HG03135 (cell line): ENCODE results near the gene RSPH3.
"Not testable (repeated sequence)": the region's sequence is repeated elsewhere in the genome, so short reads cannot be mapped to it uniquely, and the experiment has no call there.

ENCODE experiments used
- ATAC-seq: cut with Tn5 transposase; IDR thresholded peaks from one replicate; pipeline ENCODE4 v1.9.1; 2021; ENCODE audit warnings: mild to moderate bottlenecking, moderate library complexity; ENCODE audit not compliant: unreplicated experiment

RSPH3 gene

GRCh38 chr6:158978757-158979156 is 21.2 kb downstream of the RSPH3 start:
- no peak for ATAC-seq

- ATAC-seq = no peak
Measured at GRCh38 chr6:158977382-158977781, 22.6 kb downstream of the RSPH3 start.

DNA sequence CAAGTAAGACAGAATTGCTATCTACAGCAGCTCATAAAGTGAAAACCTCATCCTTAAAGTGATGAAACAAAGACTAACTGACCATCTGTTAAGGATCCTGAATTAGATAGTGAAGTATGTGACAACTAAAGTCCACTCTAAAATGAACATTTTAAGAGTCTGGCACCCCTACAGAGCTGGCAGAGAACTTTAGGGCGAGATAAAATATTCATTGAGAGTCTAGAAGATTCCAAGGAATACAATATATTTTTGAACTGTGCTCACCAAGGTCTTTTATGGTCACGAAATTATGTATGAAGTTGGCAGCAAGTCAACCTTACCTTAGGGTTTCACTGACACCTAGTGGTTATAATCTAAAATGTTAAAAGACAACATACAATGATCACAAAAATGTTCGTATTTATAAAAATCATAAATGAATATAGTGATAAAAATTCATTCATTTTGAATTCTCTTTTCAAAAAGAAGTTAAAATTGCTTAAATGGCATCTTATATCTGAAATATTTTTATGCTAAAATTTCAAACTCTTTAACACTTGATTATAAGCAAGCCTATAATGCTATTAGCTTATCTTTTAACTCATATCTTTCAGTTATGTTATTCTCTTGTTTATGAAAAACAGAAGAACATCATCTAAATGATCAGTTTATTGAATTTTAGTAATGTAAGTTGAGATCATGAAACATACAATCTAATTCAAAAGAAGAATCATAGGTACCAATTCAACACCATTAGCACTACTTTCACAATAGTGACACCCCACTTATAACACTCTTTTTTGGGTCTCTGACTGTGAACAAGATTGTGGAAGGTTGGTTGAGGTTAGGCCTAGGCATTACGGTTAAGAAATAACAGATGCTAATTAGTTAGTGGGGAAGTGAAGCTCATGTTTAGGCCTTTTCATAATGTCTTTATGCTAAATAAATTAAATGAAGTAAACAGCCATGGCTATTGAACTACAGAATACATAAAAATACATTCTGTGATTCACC is 27.5 kb downstream of the RSPH3 start:
- ATAC-seq = no peak

- no peak for ATAC-seq
Measured at GRCh38 chr6:158970640-158971275, 29.2 kb downstream of the RSPH3 start.

GRCh38 chr6:158969148-158969547 is 30.9 kb downstream of the RSPH3 start:
- ATAC-seq = no peak

DNA sequence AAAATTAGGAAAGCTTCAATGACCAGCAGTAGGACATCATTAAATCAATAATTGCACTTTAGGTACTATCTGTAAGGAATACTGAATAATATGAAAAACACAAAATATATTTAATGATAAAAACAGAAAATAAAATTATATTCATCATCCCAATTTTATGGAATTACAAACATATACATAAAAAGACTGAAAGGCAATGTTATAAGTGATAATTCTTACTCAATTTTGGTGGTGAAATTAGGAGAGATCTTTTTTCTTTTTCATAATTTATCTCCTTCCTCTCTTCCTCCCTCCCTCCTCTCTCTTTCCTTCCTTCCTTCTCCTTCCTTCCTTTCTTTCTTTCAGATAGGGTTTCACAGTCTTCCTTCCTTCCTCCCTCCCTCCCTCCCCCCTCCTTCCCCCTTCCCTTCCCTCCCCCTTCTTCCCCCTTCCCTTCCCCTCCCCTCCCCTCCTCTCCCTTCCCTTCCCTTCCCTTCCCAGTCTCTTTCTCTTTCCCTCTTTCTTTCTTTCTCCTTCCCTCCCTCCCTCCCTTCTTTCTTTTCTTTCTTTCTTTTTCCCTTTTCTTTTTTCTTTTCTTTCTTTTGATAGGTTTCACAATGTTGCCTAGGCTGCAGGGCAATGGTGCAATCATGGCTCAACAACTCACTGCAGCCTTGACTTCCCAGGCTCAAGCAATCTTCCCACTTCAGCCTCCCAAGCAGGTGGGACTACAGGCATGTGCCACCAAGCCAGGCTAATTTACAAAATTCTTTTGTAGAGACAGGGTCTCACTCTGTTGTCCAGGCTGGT is 36.8 kb downstream of the RSPH3 start:
- ATAC-seq = no peak

GRCh38 chr6:158962371-158962770 is 37.6 kb downstream of the RSPH3 start:
- no peak for ATAC-seq

DNA sequence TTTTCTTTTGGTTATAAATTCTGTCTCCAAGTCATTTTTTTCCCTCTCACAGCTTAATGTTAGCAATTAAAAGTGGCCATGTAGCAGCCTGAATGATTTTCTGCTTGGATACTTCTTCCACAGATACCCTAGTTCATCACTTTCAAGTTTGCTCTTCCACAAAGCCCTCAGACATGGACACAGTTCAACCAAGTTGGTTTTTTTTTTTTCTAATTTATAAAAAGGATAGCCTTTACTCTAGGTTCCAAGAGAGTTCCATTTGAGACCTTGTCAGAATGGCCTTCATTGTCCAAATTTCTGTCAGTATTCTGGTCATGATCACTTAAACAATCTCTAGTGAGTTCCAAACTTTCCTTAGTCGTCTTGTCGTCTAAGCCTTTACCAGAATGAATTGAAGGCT is 40.0 kb downstream of the RSPH3 start:
- no peak for ATAC-seq

DNA sequence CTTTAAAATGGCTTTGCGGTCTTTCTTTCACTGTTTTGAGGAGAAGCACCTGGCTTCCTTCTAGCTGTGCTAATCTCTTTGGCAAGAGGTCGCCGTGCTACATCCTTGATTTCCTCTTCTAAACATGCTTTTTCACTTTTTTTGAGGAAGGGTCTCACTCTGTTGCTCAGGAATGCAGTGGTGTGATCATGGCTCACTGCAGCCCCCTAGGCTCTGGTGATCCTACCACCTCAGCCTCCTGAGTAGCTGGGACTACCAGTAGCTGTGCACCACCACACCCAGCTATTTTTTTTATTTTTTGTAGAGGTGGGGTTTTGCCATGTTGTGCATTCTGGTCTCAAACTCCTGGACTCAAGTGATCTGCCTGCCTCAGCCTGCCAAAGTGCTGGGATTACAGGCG is 40.5 kb downstream of the RSPH3 start:
- no peak for ATAC-seq

- ATAC-seq = no peak
Measured at GRCh38 chr6:158958504-158959386, 41.3 kb downstream of the RSPH3 start.

GRCh38 chr6:158955255-158955654 is 44.7 kb downstream of the RSPH3 start:
- ATAC-seq = no peak

GRCh38 chr6:158954753-158955152 is 45.2 kb downstream of the RSPH3 start:
- no peak for ATAC-seq

DNA sequence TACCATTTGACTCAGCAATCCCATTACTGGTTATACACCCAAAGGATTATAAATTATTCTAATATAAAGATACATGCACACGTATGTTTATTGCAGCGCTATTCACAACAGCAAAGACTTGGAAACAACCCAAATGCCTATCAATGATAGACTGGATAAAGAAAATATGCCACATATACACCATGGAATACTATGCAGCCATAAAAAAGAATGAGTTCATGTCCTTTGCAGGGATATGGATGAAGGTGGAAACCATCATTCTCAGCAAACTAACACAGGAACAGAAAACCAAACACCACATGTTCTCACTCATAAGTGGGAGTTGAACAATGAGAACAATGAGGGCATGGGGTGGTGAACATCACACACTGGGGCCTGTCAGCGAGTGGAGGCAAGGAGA is 48.0 kb downstream of the RSPH3 start:
- ATAC-seq = not testable (repeated sequence)

- not testable (repeated sequence) for ATAC-seq
Measured at GRCh38 chr6:158951565-158951964, 48.4 kb downstream of the RSPH3 start.

DNA sequence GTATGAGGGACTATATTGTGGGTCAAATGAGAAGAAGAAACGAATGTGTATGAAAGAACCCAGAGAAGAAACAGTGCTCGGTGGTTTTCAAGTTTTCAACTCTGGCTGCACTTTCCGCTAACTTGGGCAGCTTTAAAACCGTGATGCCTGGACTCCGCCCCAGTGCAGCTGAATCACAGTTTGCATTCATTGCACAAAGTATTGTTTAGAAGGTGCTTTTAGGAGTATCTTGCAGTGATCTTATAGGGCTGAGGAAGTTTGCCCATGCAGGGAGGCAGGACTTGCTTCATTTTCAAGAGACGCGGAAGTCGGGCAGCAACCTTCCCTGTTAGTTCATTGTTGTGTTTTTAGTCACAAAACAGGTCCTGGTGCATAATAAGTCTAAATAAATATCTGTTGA is 52.7 kb downstream of the RSPH3 start:
- no peak for ATAC-seq

- no peak for ATAC-seq
Measured at GRCh38 chr6:158943380-158944032, 56.5 kb downstream of the RSPH3 start.

GRCh38 chr6:158942349-158942748 is 57.7 kb downstream of the RSPH3 start:
- no peak for ATAC-seq

- no peak for ATAC-seq
Measured at GRCh38 chr6:158941246-158941645, 58.8 kb downstream of the RSPH3 start.

- no peak for ATAC-seq
Measured at GRCh38 chr6:158939255-158940159, 60.5 kb downstream of the RSPH3 start.
